Urothelium cell line (cell line): ENCODE data around the gene DLGAP1.

Source experiments
- DNase-seq: peaks from one replicate; pipeline ENCODE4 v3.0.0; 2011; ENCODE audit warnings: low spot score, mixed read lengths
- FAIRE-seq: peaks from 2 replicates; lab custom pipeline; 2011; peaks lifted over from hg19 to GRCh38; lab: Jason Lieb, UNC

Gene DLGAP1

GRCh38 chr18:4196351-4196750, 258.8 kb downstream of the DLGAP1 start:
- DNase-seq (no peak), FAIRE-seq (no peak)

- DNase-seq, result no peak
Observed at GRCh38 chr18:4193086-4193485, 262.0 kb downstream of the DLGAP1 start.

DNA sequence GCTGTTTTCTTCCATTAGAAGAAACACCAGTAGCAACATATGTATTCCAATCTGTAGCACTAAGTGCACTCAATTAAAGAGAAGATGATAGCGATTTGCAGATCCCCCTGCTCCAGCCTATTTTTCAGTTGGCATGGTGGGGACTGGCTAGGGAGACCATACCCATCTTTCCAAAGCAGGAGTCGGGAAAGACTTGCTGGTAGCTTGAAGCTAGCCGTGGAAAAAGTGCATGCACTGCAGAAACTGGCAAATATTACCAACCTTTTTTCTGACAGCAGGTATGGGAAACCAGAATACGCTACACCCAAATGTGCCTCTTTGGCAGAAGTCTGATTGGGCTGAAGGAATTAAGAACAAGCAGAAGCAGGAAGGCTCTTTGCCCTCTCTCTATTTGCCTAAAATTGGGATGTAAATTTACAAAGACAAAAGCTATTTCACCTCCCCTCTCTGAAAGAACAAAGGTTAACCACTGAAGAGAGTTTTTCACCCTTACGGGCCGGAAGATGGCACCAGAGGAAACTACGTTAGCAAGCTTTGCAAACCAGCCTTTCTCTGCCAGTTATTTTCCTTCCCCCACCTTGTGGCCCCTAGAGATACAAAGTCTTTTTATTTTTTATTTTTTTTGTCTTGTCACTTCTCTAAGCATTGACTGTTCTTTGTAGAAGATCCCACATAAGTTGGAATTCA, 273.1 kb downstream of the DLGAP1 start:
- DNase-seq, result peak; percentile 32
- FAIRE-seq, result no peak

More at GRCh38 chr18:4193086-4193485, 262.0 kb downstream of the DLGAP1 start:
- FAIRE-seq, result no peak

- DNase-seq (no peak), FAIRE-seq (no peak)
Observed at GRCh38 chr18:4181086-4181485, 274.0 kb downstream of the DLGAP1 start.

- peak; percentile 17 for FAIRE-seq
Observed at GRCh38 chr18:4172196-4173100, 282.7 kb downstream of the DLGAP1 start.

GRCh38 chr18:4157352-4157751, 297.8 kb downstream of the DLGAP1 start:
- DNase-seq, result no peak
- peak; percentile 94 for FAIRE-seq

More at GRCh38 chr18:4172196-4173100, 282.7 kb downstream of the DLGAP1 start:
- DNase-seq, result no peak

GRCh38 chr18:4146797-4147196, 308.3 kb downstream of the DLGAP1 start:
- DNase-seq (no peak), FAIRE-seq (no peak)

DNA sequence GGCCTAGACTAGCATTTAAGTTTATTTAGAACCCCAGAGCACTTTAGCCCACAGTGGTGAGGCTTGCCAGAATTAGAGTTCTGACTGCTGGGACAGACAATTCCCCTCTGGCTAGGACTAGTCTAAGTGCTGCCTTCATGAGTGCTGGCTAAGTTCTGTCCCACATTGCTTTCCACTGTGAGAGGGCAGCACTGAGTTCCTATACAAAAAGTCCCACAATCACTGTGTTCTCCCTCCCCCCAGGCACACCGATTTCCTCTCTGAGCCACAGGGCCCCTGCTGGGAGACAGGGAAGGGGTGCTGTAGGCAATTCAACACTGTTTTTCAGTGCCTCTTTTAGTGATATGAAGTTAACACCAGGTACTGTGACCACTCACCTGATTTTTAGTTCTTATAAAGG, 310.9 kb downstream of the DLGAP1 start:
- no peak for DNase-seq
- peak; percentile 75 for FAIRE-seq

- no peak for DNase-seq
- no peak for FAIRE-seq
Observed at GRCh38 chr18:4143585-4143984, 311.5 kb downstream of the DLGAP1 start.

- FAIRE-seq, result no peak
- DNase-seq, result no peak
Observed at GRCh38 chr18:4142876-4143275, 312.2 kb downstream of the DLGAP1 start.

GRCh38 chr18:4134700-4135099, 320.4 kb downstream of the DLGAP1 start:
- FAIRE-seq (no peak), DNase-seq (no peak)

DNA sequence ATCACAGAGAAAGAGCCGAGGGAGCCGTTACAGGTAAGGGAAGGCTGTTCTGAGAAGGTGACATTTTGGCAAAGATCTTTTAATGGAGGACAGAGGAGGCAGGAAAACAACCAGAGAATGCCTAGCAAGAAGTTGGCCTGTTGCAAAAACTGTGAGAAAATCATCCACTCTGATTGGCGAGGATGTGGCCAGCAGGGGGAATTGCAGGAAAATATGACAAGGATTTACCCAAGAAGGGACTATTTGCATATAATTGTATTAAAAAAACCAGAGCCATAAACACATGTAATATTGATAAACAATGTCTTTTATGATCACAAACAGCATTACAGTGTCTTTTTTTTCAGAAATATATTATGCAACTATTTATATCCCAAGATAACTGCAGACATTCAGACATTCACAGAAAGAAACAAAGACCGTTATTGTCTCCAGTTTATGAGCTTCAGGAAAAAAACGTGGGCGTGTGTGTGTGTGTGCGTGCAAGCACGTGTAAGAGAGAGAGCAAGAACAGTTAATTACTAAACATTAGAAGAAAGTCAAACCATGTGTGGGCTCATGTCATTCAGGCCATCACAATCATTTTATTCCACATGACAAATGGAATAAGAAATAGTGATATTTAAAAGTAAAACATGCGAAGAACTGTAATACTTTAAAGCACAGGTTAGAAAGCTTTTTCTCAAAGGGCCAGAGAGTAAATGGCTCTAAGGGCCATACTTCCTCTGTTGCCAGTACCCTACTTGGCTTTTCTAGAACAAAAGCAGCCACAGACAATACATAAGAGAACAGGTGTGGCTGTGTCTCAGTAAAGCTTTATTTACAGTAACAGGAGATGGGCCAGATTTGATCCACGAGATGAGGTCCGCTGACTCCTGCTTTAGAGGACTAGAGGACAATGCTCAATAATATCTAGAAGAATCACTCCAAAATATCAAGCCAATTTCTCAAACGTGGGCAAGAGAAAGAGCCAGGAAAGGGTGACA, 324.1 kb downstream of the DLGAP1 start:
- FAIRE-seq, result peak; percentile 5

DNA sequence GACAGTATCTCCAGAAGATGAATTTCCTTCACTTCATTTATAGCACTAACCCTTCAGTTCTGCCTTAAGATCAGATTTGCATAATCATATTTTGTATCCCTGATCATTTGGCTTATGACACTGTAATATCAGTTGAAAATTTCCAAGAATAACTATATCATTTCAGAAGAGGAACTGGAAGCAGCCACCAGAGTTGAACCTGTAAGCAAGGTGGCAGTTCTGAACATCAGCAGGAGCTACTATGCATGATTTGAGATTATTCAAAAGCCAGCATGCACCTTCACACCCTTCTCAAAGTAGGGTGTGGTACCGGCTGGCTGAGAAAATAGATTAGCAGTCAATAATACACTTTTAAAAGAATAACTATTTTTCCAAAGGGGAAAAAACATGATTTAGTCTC, 328.2 kb downstream of the DLGAP1 start:
- DNase-seq, result no peak
- FAIRE-seq, result no peak

More for the DNA sequence above, 324.1 kb downstream of the DLGAP1 start:
- DNase-seq, result peak; percentile 56

DNA sequence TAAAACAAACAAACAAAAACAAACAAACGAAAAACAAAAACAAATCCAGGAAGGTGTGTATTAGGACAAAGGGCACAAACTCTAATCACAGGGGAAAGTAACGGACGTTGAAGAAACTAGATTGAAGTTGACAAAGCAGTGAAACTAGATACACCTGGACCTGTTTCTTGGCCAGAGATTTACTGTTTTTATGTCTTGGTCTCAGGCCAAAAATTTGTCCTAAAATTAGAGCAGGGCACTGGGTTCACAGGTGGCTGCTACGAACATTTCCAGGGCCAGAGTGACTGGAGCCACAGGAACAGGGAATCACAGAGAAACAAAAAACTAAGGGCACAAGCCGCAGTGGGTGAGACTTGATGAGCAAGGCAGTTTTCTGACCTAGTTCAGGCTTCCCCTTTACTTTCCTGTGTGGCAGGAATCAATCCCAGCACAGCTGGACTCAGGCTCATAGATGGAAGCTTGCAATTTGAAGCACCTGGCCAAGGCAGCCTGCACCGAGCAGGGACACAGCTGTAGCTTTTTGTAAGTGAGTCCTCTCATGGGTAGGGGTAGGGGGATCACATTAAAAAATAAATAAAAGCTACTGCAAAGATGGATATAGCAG, 329.4 kb downstream of the DLGAP1 start:
- DNase-seq, result no peak
- FAIRE-seq, result no peak

GRCh38 chr18:4125224-4125623, 329.9 kb downstream of the DLGAP1 start:
- peak; percentile 81 for DNase-seq
- no peak for FAIRE-seq

DNA sequence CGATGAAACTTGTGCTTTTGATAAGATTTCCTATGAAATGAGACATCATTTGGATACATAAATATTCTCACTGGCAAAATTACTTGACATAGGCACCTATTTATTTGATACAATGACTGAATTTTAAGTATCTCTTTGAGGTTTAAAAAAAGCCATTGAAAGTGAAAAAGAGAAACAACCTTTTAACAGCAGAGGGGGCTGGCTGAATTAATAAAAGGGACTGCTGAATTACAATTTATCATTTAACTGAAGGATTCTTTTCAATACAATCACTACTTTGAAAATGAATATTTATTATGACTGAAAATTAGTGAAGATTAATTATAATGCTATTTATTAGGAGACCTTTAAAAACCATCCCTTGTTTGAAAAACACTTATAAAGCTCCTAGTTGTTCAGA, 335.3 kb downstream of the DLGAP1 start:
- DNase-seq, result no peak
- no peak for FAIRE-seq

DNA sequence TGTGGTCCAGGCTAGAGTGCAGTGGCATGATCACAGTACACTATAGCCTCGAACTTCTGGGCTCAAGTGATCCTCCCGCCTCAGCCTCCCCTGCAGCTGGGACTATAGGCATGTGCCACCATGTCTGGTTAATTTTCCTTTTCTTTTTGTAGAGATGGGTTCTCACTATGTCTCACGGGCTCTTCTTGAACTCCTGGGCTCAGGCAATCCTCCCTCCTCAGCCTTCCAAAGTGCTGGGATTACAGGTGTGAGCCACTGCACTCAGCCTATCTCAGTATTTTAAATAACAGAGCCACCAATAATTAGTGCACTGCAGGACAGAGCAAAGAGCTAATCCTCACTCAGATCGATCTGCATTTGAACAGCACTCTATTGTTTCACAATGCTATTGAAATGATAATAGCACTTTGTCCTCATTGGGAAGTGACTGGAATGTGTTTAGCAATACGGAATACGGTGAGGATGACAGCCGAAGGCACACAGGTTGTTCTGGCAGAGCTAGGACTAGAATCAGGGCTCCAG, 335.9 kb downstream of the DLGAP1 start:
- no peak for DNase-seq
- FAIRE-seq, result no peak

- FAIRE-seq (peak; percentile 88), DNase-seq (no peak)
Observed at GRCh38 chr18:4108016-4108415, 347.1 kb downstream of the DLGAP1 start.

GRCh38 chr18:4107049-4107467, 348.0 kb downstream of the DLGAP1 start:
- no peak for DNase-seq
- no peak for FAIRE-seq

DNA sequence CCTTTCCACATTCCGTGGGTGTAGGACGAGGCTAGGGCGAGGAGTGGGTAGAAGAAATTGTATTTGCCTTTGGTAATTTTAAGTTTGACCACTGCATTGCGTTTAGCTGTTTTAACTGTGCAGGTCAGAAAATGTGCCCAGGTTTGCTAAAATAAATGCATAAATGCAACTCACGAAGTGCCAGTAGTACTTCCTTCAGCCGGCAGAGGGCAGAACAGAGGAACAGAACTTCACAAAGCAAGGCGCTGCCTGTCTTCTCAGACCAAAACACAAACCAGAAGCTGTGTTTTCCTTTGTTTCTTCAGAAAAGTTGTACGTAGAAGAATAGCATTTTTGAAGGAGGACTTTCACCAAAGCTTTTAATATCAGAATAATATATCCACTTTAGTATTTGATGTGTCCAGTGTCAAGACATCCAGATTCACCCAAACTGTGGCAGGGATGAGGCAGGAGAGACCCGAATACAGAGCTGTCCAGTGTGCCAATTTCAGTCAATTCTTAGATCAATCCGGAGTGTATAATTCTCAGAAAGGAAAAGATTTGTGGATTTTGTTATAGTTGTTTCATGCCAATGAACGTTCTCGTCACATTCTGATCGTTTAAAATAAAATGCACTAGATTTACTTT, 348.6 kb downstream of the DLGAP1 start:
- DNase-seq, result peak; percentile 80
- peak; percentile 98 for FAIRE-seq
